ENCODE results near the gene ELL.

- TF ChIP-seq RFX5 (IDR thresholded peaks at IDR 0.05; ENCODE audit: low read length) = no peak
- no peak for TF ChIP-seq TAF1 (IDR thresholded peaks at IDR 0.05; ENCODE audit: borderline replicate concordance, low read depth, low read length)
- TF ChIP-seq ELF1 (IDR thresholded peaks at IDR 0.05) = no peak
Observed at GRCh38 chr19:18465214-18465963, 56.5 kb downstream of the ELL start.
